Mesenchymal stem cell (in vitro differentiated cells and primary cell): ENCODE data around the gene SPTBN1.
"Not testable (repeated sequence)": the region's sequence is repeated elsewhere in the genome, so short reads cannot be mapped to it uniquely, and the experiment has no call there.

ENCODE experiments used
- DNase-seq: peaks from one replicate; pipeline ENCODE4 v3.0.0-alpha.2; 2013
- H2AFZ ChIP-seq: one replicate; pipeline ENCODE4 v1.6.1; 2013; ENCODE audit warnings: low read depth, mild to moderate bottlenecking, control low read depth, inconsistent platforms, low read length, moderate library complexity
- H2AK5ac ChIP-seq: 2 replicates; pipeline ENCODE4 v1.6.1; 2013; ENCODE audit warnings: low read length, moderate library complexity, mild to moderate bottlenecking, inconsistent platforms; ENCODE audit not compliant: severe bottlenecking
- H2BK120ac ChIP-seq: one replicate; pipeline ENCODE4 v1.6.1; 2013; ENCODE audit warnings: low read depth, mild to moderate bottlenecking, inconsistent platforms, low read length, moderate library complexity
- H2BK12ac ChIP-seq, 2 experiments: one replicate each; pipeline ENCODE4 v1.6.1; 2013; ENCODE audit warnings: inconsistent platforms in 2 of 2, low read length in 2 of 2, mild to moderate bottlenecking in 2 of 2, moderate library complexity in 2 of 2, control low read depth in 1 of 2
- H2BK15ac ChIP-seq: one replicate; pipeline ENCODE4 v1.6.1; 2013; ENCODE audit warnings: mild to moderate bottlenecking, low read depth, inconsistent platforms; ENCODE audit not compliant: poor library complexity, severe bottlenecking
- H2BK5ac ChIP-seq: 2 replicates; pipeline ENCODE4 v1.6.1; 2013; ENCODE audit warnings: low read depth, mild to moderate bottlenecking, low read length, control low read depth, inconsistent platforms; ENCODE audit not compliant: poor library complexity, severe bottlenecking
- H3K14ac ChIP-seq, 2 experiments: one replicate each; pipeline ENCODE4 v1.6.1; 2013; ENCODE audit warnings: inconsistent platforms in 2 of 2, low read length in 2 of 2, control low read depth in 1 of 2, mild to moderate bottlenecking in 1 of 2, moderate library complexity in 1 of 2
- H3K18ac ChIP-seq, 2 experiments: one replicate each; pipeline ENCODE4 v1.6.1; 2013; ENCODE audit warnings: inconsistent platforms in 2 of 2, low read length in 2 of 2, control low read depth in 1 of 2, low read depth in 1 of 2, mild to moderate bottlenecking in 1 of 2
- H3K23ac ChIP-seq, 2 experiments: one replicate each; pipeline ENCODE4 v1.6.1; 2013; ENCODE audit warnings: inconsistent platforms in 2 of 2, low read length in 2 of 2, mild to moderate bottlenecking in 2 of 2, moderate library complexity in 2 of 2, control low read depth in 1 of 2
- H3K27ac ChIP-seq: 2 replicates; pipeline ENCODE4 v1.5.1; 2013; ENCODE audit warnings: mild to moderate bottlenecking, moderate library complexity, low read length, control low read depth, inconsistent platforms; ENCODE audit not compliant: poor library complexity, severe bottlenecking
- H3K27me3 ChIP-seq, 2 experiments: 2 replicates each; pipeline versions ENCODE4 v1.6.1 to v1.7.0; 2013; ENCODE audit warnings: low read length in 2 of 2, mild to moderate bottlenecking in 2 of 2, moderate library complexity in 2 of 2, control low read depth in 1 of 2, inconsistent platforms in 1 of 2; ENCODE audit not compliant: control insufficient read depth in 1 of 2, insufficient read depth in 1 of 2
- H3K36me3 ChIP-seq, 2 experiments: 2 replicates each; pipeline versions ENCODE4 v1.6.1 to v1.7.0; 2013; ENCODE audit warnings: low read length in 2 of 2, control low read depth in 1 of 2, inconsistent platforms in 1 of 2, low read depth in 1 of 2, mild to moderate bottlenecking in 1 of 2; ENCODE audit not compliant: insufficient read depth in 2 of 2, control insufficient read depth in 1 of 2
- H3K4ac ChIP-seq, 2 experiments: one replicate each; pipeline ENCODE4 v1.6.1; 2013; ENCODE audit warnings: inconsistent platforms in 2 of 2, low read length in 2 of 2, mild to moderate bottlenecking in 2 of 2, moderate library complexity in 2 of 2, control low read depth in 1 of 2, low read depth in 1 of 2
- H3K4me1 ChIP-seq: 2 replicates; pipeline ENCODE4 v1.6.1; 2013; ENCODE audit warnings: low read depth, low read length, control low read depth; ENCODE audit not compliant: control insufficient read depth, insufficient read depth
- H3K4me2 ChIP-seq: 2 replicates; pipeline ENCODE4 v1.6.1; 2013; ENCODE audit warnings: low read length, mild to moderate bottlenecking, inconsistent platforms; ENCODE audit not compliant: poor library complexity, severe bottlenecking
- H3K4me3 ChIP-seq, 2 experiments: 2 replicates each; pipeline versions ENCODE4 v1.5.1 to v1.7.0; 2013; ENCODE audit warnings: low read length in 2 of 2, mild to moderate bottlenecking in 2 of 2, control low read depth in 1 of 2, low read depth in 1 of 2; ENCODE audit not compliant: insufficient read depth in 1 of 2
- H3K79me1 ChIP-seq: replicated peaks from 2 replicates; pipeline ENCODE4 v1.6.1; 2013; ENCODE audit warnings: mild to moderate bottlenecking, control low read depth, low read length, inconsistent platforms; ENCODE audit not compliant: poor library complexity, severe bottlenecking
- H3K9ac ChIP-seq: 2 replicates; pipeline ENCODE4 v1.7.0; 2013; ENCODE audit warnings: mild to moderate bottlenecking, low read length, moderate library complexity
- H3K9me3 ChIP-seq: 2 replicates; pipeline ENCODE4 v1.7.0; 2013; ENCODE audit warnings: mild to moderate bottlenecking, low read length; ENCODE audit not compliant: control insufficient read depth
- H4K8ac ChIP-seq: one replicate; pipeline ENCODE4 v1.6.1; 2013; ENCODE audit warnings: inconsistent platforms, mild to moderate bottlenecking, low read length, moderate library complexity
- H4K91ac ChIP-seq: one replicate; pipeline ENCODE4 v1.6.1; 2013; ENCODE audit warnings: mild to moderate bottlenecking, low read length, inconsistent platforms
- WGBS: methylation state at CpG from one replicate; pipeline ENCODE4 v1.1.7; 2013; ENCODE audit warnings: mixed read lengths; 5-methylcytosine and 5-hydroxymethylcytosine counted together

The SPTBN1 gene

GRCh38 chr2:54697934-54698333 lies 241.8 kb downstream of the SPTBN1 start:
- Histone ChIP-seq H4K91ac (no peak overlapping the region), H3K18ac (no peak overlapping the region), H2BK5ac (no peak overlapping the region), H3K9ac (no peak overlapping the region), H3K79me1 (no peaks in the 10 kb centered on the region), H2BK12ac (no peak overlapping the region), H3K9me3 (no peaks in the 10 kb centered on the region), H3K27me3 (no peaks in the 10 kb centered on the region), H3K4me3 (no peak overlapping the region), H2AK5ac (no peak overlapping the region), H3K23ac (no peak overlapping the region), H2BK15ac (no peak overlapping the region), H3K4me1 (no peaks in the 10 kb centered on the region), H3K36me3 (no peaks in the 10 kb centered on the region), H3K27ac (no peak overlapping the region), H3K4ac (no peak overlapping the region), H3K14ac (no peak overlapping the region), H4K8ac (no peak overlapping the region), H2BK120ac (no peak overlapping the region), H3K4me2 (no peak overlapping the region), H2AFZ (no peak overlapping the region)
- DNase-seq: no peak
- WGBS: no CpG with 5 or more reads among the region's 1 CpG

- not testable (repeated sequence) for H3K18ac ChIP-seq, H3K4ac ChIP-seq, H2BK15ac ChIP-seq, H3K4me1 ChIP-seq, H3K36me3 ChIP-seq, H3K9me3 ChIP-seq, H2AK5ac ChIP-seq, H3K23ac ChIP-seq, H3K27me3 ChIP-seq, H2BK5ac ChIP-seq, H2AFZ ChIP-seq, H3K14ac ChIP-seq, H2BK12ac ChIP-seq, H3K4me3 ChIP-seq, H2BK120ac ChIP-seq, H4K91ac ChIP-seq, DNase-seq, H4K8ac ChIP-seq, H3K27ac ChIP-seq, H3K79me1 ChIP-seq, H3K4me2 ChIP-seq, H3K9ac ChIP-seq
- 95% methylated on average over 31 of the region's 37 CpGs for WGBS
These were observed 242.8 kb downstream of the SPTBN1 start for GRCh38 chr2:54698926-54699325.

GRCh38 chr2:54699665-54700064 lies 243.5 kb downstream of the SPTBN1 start:
- no peak overlapping the region for H2BK15ac ChIP-seq
- no peak overlapping the region for H3K9ac ChIP-seq
- no peak overlapping the region for H4K8ac ChIP-seq
- no peak overlapping the region for H2AFZ ChIP-seq
- H3K9me3 ChIP-seq: no peaks in the 10 kb centered on the region
- H3K27ac ChIP-seq: no peak overlapping the region
- H3K79me1 ChIP-seq: no peaks in the 10 kb centered on the region
- no peak overlapping the region for H2AK5ac ChIP-seq
- H3K27me3 ChIP-seq: no peaks in the 10 kb centered on the region
- H2BK5ac ChIP-seq: no peak overlapping the region
- no peak overlapping the region for H3K4me2 ChIP-seq
- H3K23ac ChIP-seq: no peak overlapping the region
- no peak overlapping the region for H3K4ac ChIP-seq
- H3K14ac ChIP-seq: no peak overlapping the region
- H3K4me1 ChIP-seq: no peaks in the 10 kb centered on the region
- no CpG with 5 or more reads among the region's 2 CpGs for WGBS
- H2BK12ac ChIP-seq: no peak overlapping the region
- H2BK120ac ChIP-seq: no peak overlapping the region
- no peak overlapping the region for H4K91ac ChIP-seq
- no peak for DNase-seq
- no peak overlapping the region for H3K18ac ChIP-seq
- H3K4me3 ChIP-seq: no peak overlapping the region
- H3K36me3 ChIP-seq: no peaks in the 10 kb centered on the region

GRCh38 chr2:54701029-54701428 lies 244.9 kb downstream of the SPTBN1 start:
- Histone ChIP-seq H3K4me2 (no peak overlapping the region), H3K18ac (no peak overlapping the region), H3K27me3 (no peaks in the 10 kb centered on the region), H3K36me3 (no peaks in the 10 kb centered on the region), H3K23ac (no peak overlapping the region), H2BK12ac (no peak overlapping the region), H2BK15ac (no peak overlapping the region), H3K9me3 (no peaks in the 10 kb centered on the region), H3K4ac (no peak overlapping the region), H3K4me3 (no peak overlapping the region), H2BK120ac (no peak overlapping the region), H3K14ac (no peak overlapping the region), H3K79me1 (no peaks in the 10 kb centered on the region), H2AK5ac (no peak overlapping the region), H3K9ac (no peak overlapping the region), H3K4me1 (no peaks in the 10 kb centered on the region), H4K91ac (no peak overlapping the region), H3K27ac (no peak overlapping the region), H2BK5ac (no peak overlapping the region), H4K8ac (no peak overlapping the region), H2AFZ (no peak overlapping the region)
- WGBS: 88% methylated on average over 2 of the region's 2 CpGs
- no peak for DNase-seq
